Hematopoietic multipotent progenitor cell treated with erythropoietin and hydrocortisone succinate and interleukin-3 and kit ligand, for 17 days (in vitro differentiated cells): Measurements from ENCODE around the gene TMEM184C.

Source experiments
- DNase-seq: peaks from one replicate; pipeline ENCODE4 v3.0.0-alpha.2; 2015; ENCODE audit warnings: low spot score

Gene TMEM184C

DNA sequence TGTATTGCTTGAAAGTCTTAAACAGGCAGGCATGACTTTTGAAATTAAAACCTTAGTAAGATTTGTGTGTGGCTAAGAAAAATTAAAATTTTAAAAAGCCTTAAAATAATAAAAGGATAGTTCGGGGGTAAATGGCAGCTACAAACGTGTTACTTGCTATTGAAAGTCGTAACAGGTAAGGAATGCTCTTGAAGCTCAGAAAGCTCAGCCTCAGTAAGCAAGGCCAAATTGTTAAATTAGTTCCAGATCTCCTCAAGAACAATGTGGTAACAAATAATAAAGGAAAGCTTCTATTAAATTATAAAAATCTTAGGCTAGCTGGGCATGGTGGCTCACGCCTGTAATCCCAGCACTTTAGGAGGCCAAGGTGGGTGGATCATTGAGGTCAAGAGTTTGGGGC lies 41.3 kb downstream of the TMEM184C start:
- DNase-seq = no peak

DNA sequence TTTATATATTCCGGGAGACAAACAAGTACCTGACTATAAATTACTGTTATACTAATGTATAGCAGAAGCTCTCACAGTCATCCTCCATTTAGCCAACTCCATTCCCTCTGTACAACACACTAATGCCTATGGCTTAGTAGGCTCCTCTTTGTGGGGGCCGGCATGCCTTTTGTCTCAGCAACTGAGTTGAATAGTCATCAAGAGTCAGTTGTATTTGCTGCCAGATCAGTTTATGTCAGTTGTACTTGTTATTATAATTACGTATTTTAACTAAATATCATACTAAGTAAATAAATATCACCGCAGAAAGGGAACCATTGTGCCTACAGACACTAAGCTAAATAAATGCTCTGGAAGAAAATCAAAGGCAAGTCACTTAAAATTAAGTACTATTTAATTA lies 56.9 kb downstream of the TMEM184C start:
- no peak for DNase-seq

DNA sequence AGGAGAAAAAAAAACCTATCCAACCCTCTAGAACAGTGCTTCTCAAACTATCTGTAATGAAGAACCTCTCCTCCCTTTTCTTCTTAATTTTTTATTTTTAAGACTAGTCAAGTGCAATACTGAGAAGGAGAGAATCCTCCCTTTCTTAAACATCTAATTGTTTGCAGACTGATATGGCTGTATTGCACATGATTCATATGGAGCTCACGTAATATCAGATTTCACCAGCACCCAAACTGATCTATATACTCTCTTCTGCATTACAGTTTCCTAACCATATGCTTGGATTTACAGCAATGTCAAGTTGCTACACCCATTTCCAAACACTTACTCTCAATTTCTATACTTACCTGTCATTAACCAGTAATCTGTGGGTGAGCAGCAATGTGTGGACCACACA lies 57.3 kb downstream of the TMEM184C start:
- no peak for DNase-seq

GRCh38 chr4:147678106-147678505 lies 60.9 kb downstream of the TMEM184C start:
- DNase-seq = no peak

DNA sequence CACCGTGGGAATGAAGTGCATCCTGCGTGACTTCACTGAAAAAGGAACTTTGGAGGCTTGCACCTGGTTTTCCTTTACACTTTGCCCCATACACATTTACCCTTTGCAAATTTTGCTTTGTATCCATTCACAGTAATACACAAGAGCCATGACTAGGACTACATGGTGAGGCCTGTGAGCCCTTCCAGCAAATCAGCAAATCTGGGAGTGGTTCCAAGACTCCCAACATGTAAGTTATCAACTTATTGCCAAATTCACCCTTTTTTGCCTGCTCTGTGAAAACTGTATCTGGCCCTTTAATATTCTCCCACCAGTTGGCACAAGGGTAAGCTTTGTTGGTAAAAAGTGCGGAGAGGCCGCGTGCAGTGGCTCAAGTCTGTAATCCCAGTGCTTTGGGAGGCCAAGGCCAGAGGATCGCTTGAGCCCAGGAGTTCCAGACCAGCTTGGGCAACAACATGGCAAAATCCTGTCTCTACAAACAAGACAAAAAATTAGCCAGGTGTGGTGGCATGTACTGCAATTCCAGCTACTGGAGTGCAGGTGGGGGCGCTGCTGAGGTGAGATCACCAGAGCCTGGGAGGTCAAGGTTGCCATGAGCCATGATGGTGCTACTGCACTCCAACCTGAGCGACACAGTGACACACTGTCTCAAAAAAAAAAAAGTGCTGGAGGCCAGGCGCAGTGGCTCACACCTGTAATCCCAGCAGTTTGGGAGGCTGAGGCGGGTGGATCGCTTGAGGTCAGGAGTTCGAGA lies 61.8 kb downstream of the TMEM184C start:
- DNase-seq = no peak

DNA sequence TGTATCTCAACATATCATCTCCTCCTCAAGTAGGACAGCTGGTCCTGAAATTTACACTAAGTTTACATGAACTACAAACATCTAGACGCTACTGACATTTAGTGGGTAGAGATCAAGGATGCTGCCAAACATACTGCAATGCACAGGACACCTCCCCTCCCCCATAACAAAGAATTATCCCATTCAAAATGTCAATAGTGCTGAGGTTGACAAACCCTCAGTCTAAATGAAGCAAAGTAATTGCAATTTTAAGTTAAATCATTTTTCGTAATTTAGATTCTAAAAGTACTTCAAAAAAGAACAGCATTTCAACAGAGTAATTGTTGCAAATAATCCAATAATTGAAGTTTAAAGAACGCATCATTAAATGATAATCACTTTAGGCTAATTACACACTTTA lies 65.6 kb downstream of the TMEM184C start:
- DNase-seq = no peak

DNA sequence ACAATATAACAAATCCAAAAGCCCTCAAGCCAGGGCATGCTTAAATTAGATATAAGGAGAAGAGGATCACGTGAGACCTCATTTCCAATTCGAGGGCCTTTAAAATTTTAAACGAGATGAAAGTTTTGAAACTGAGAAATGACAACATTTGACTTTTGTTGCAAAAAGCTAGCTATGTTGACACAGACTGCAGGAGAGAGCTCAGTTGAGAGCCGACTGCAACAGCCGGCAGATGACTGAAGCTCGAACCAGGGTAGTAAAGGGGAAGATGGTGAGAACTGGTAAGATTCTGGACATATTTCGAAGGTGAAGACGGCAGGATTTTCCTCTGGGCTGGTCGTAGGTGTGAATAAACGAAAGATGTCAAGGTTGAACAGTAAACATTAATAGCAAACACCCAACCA lies 66.0 kb downstream of the TMEM184C start:
- DNase-seq = peak; percentile 28

DNA sequence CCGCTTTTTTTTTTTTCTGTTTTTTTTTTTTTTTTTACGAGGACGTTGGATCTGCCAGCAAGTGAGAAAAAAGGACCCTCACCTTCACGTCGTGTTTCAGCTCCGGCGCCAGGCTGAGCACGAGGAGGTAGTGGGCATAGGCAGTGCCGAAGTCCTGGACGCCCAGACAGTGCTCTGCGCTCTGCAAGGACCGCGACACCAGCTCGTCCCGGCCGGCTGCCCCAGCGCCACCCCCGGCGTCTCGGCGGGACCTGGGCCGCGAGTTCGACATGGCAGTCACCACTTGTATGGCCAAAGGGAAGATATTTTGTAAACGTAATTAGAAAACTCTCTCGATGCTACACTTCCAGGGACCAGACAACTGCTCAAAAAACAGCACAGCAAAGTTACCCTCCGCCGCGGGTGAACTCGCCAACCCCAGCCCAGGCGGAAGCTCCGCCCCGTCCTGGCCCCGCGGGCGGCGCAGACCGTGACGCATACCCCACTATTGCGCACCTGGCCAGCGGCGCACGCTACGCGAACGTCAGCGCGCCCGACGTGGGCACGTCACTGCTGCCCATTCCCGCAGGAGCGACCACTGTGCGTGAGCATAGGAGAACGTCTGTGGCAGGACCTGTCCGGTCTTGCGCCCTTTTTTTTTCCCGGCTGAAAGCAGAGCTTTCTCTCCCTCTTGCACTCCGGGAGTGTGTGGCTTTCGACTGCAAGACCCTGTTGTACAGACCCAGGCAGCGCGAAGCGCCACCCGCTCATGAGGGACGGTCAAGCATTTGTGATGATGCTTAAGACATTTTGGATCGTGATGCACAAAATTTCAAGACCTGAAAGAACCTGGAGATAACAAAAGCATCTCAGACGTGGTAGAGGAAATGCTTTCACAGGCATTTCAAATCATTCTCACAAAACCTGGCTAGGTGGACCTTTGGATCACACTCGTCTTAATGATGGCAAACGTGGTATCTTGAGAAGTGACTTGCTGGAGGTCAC lies 66.8 kb downstream of the TMEM184C start, which contains the start of gene PRMT9:
TSS of gene PRMT9 (minus strand) at position 447 of the 984 bp plus-strand sequence. CDS start at position 271, 176 bp downstream.
- peak; percentile 82 for DNase-seq

DNA sequence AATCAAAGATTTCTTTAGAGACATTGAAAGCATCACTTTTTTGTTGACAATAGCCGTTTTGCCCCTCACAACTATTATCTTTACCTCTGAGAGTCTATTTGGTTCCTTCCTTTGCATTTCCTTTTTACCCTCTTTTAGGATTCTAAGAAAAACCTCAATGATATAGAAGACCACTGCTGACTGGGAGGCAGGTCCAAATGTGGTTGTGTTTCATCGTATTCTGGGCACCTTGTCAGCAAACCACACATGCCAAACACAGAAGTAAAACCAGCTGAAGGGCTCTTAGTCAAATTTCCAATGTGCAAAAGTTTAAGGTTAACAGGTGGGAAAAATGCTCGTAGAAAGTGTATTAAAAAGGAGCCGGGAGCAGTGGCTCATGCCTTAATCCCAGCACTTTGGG lies 71.9 kb downstream of the TMEM184C start:
- no peak for DNase-seq

GRCh38 chr4:147691820-147692219 lies 74.6 kb downstream of the TMEM184C start:
- DNase-seq = no peak

GRCh38 chr4:147693218-147693617 lies 76.0 kb downstream of the TMEM184C start:
- no peak for DNase-seq

- no peak for DNase-seq
These were observed 79.7 kb downstream of the TMEM184C start for GRCh38 chr4:147696866-147697265.

GRCh38 chr4:147704846-147705245 lies 87.6 kb downstream of the TMEM184C start:
- DNase-seq = no peak

DNA sequence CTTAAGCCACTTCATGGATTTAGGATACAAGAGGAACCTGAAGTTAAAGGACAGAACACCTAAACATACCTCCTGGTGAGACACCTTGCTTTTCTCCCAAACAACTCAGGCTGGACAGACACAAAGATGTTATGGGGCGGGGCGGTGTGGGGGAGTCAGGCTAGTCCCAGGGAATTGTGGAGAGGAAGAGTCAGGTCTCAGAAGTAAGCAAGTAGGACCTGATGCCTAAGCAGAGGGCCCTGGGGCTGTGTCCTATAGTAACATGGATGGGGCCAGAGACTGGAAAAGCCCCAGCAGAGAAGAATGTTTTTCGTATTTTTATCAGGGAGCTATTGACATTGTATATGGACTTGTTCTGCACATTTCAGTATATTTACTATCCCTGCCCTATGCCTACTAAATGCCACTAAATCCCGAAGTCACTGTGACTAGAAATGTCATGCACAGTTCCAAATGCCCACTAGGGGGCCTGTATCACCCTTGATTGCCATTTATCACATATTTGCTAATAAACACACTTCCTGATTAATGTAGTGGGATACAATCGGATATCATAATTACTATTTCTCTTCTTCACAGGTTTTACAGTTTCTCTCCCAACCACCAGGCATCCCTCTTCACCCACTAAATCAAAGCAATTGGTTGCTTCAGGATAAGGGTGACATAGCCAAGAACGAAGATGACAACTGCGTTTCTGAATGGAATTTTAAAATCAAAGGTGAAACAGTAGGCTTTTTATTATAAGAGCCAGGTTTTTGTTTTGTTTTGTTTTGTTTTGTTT lies 90.9 kb downstream of the TMEM184C start:
- DNase-seq = peak; percentile 53

GRCh38 chr4:147709999-147710398 lies 92.8 kb downstream of the TMEM184C start:
- DNase-seq = no peak

DNA sequence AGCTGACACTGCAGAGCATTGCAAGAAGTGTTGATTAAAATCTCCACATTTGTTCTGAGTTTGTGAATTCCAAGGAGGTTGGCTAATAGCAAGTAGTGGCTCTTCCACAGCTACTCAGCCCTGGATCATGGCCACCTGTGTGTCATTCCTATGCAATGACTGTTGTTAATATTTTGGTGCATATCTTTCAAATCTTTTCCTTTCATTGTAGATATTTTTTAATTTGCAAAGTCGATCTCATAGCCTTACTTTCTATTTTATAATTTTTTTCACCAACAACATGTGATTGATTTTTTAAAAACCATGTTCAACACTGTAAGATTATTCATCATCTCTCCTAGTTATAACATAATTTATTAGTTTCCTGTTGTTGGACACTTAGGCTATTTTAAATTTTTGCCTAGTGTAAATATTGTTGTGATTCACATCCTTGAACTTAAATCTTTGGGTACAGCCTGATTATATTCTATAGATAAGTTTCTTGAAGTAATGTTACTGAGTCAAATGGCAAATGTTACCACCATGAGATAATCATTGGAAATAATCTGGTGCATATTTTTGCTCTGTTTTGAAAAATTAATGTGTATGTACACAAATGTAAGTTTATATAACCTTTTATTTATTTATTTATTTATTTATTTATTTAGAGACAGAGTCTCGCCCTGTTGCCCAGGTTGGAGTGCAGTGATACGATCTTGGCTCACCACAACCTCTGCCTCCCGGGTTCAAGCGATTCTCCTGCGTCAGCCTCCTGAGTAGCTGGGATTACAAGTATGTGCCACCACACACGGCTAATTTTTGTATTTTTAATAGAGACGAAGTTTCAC lies 97.6 kb downstream of the TMEM184C start:
- no peak for DNase-seq

- DNase-seq = no peak
These were observed 100.7 kb downstream of the TMEM184C start for GRCh38 chr4:147717878-147718277.
